Uterus (tissue), 4 donors: ENCODE data around the gene RFX3. TPM values are rescaled to one million over a fixed set of nuclear protein-coding genes. Genes with fewer than 3 reads are reported as not detected.

Experiments used
- DNase-seq, 2 donors: peaks; one replicate each; pipeline ENCODE4 v3.0.0-alpha.2; 2019 to 2020
- H3K27ac ChIP-seq, 2 donors: fragments of 200-600 bp; sonication (generic); 1 replicate in 1 of 2; 2 replicates in 1 of 2; pipeline ENCODE4 v1.5.1; 2016 to 2018
- H3K27me3 ChIP-seq, 2 donors: fragments of 200-600 bp; sonication (generic); one replicate each; pipeline ENCODE4 v1.5.1; 2018 to 2019; ENCODE audit warnings: control low read depth in 1 of 2
- H3K36me3 ChIP-seq, 2 donors: fragments of 200-600 bp; sonication (generic); one replicate each; pipeline ENCODE4 v1.5.1; 2019; ENCODE audit warnings: control low read depth in 1 of 2
- H3K4me1 ChIP-seq, 2 donors: fragments of 200-600 bp; sonication (generic); one replicate each; pipeline ENCODE4 v1.5.1; 2018 to 2019; ENCODE audit warnings: control low read depth in 1 of 2
- H3K4me3 ChIP-seq, 2 donors: fragments of 200-600 bp; sonication (generic); 1 replicate in 1 of 2; 2 replicates in 1 of 2; pipeline ENCODE4 v1.5.1; 2018 to 2019; ENCODE audit warnings: mild to moderate bottlenecking in 1 of 2
- H3K9me3 ChIP-seq, 2 donors: fragments of 200-600 bp; sonication (generic); one replicate each; pipeline ENCODE4 v1.5.1; 2019; ENCODE audit warnings: control low read depth in 1 of 2
- POLR2A ChIP-seq, 2 donors: fragments of 450-650 bp; IDR thresholded peaks; one replicate each; pipeline ENCODE4 v1.6.1; 2016; ENCODE audit warnings: antibody characterized with exemption in 2 of 2, mild to moderate bottlenecking in 1 of 2, moderate library complexity in 1 of 2
- intact Hi-C: fragments of 100-400 bp; cut with DNase I; formaldehyde crosslinking; loops from one replicate; pipeline ENCODE4 v1.15.1; 2023; ENCODE audit warnings: low total_unique reads
- total RNA-seq, 4 donors: library from RNA; depleted of rRNA in 3 of 4; stranded (reverse); fragments of >200 nt in 3 of 4; gene quantifications; one replicate each; pipeline versions ENCODE4 v1.1.0 to v1.2.4, GENCODE V29; 2014 to 2023
- TF ChIP-seq, protein P1 (sequence below), 4 experiments: fragments of 200-600 bp in 2 of 4; fragments of 450-650 bp in 2 of 4; sonication (generic) in 2 of 4; IDR thresholded peaks; one replicate each; pipeline ENCODE4 v1.5.1; 2016 to 2019; ENCODE audit warnings: antibody characterized with exemption in 4 of 4, mild to moderate bottlenecking in 2 of 4, moderate library complexity in 1 of 4
- donor health status: DM: yes; HTN: yes; CAD: no.

RFX3 gene
- total RNA-seq, 4 donors from 2014 or later, result 8.5 to 43.3 (median 21.9) TPM

DNA sequence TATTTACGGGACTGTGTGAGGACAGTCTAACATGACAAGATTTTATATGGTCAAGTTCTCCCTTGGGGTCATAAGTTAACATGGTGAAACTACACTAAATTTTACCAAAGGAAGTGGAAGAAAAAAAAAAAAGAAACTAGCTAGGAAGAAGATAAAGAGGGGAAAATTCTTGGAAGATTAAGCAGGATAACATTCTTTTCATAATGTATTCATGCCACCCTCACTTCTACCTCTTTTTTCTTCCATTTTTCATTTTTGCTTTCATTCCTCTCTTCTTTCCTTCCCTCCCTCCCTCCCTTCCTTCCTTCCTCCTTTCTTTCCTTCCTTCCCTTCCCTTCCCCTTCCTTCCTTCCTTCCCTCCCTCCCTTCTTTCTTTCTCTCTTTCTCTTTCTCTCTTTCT, 254.6 kb downstream of the RFX3 start:
- H3K36me3 ChIP-seq, result no peaks in the 10 kb centered on the region
- intact Hi-C loops, result no loop called here
- H3K27ac ChIP-seq, result no peak overlapping the region
- TF ChIP-seq, protein P1, sequence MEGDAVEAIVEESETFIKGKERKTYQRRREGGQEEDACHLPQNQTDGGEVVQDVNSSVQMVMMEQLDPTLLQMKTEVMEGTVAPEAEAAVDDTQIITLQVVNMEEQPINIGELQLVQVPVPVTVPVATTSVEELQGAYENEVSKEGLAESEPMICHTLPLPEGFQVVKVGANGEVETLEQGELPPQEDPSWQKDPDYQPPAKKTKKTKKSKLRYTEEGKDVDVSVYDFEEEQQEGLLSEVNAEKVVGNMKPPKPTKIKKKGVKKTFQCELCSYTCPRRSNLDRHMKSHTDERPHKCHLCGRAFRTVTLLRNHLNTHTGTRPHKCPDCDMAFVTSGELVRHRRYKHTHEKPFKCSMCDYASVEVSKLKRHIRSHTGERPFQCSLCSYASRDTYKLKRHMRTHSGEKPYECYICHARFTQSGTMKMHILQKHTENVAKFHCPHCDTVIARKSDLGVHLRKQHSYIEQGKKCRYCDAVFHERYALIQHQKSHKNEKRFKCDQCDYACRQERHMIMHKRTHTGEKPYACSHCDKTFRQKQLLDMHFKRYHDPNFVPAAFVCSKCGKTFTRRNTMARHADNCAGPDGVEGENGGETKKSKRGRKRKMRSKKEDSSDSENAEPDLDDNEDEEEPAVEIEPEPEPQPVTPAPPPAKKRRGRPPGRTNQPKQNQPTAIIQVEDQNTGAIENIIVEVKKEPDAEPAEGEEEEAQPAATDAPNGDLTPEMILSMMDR (IDR thresholded peaks at IDR 0.05), result no peak
- TF ChIP-seq POLR2A (IDR thresholded peaks at IDR 0.05), result no peak
- H3K9me3 ChIP-seq, result no peaks in the 10 kb centered on the region
- H3K4me1 ChIP-seq, result no peaks in the 10 kb centered on the region
- DNase-seq, result no peak
- no peak overlapping the region for H3K4me3 ChIP-seq
- no peaks in the 10 kb centered on the region for H3K27me3 ChIP-seq

DNA sequence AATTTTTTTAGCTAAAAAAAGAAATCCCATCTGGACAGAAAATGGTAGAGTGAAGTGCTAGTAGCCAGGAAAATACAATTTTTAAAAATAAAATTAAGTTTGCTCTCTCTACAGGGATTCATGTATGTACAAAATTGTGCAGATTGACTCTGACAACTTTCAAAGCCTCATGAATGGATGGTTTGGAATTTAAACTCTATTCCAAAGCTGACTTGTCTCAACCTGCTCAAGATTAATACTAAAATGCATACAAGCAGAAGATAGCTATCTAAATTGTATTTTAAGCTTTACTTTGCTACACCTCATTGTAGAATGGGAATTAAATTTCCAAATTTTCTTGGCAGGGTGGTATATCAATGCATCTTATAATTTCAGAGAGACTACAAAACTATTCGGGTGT, 257.6 kb downstream of the RFX3 start:
- Histone ChIP-seq H3K27ac (no peak overlapping the region), H3K27me3 (no peaks in the 10 kb centered on the region), H3K9me3 (no peaks in the 10 kb centered on the region), H3K4me1 (no peaks in the 10 kb centered on the region), H3K4me3 (no peak overlapping the region), H3K36me3 (no peaks in the 10 kb centered on the region)
- intact Hi-C loops, result no loop called here
- no peak for DNase-seq
- TF ChIP-seq POLR2A (IDR thresholded peaks at IDR 0.05), result no peak
- TF ChIP-seq, protein P1 (IDR thresholded peaks at IDR 0.05), result no peak

DNA sequence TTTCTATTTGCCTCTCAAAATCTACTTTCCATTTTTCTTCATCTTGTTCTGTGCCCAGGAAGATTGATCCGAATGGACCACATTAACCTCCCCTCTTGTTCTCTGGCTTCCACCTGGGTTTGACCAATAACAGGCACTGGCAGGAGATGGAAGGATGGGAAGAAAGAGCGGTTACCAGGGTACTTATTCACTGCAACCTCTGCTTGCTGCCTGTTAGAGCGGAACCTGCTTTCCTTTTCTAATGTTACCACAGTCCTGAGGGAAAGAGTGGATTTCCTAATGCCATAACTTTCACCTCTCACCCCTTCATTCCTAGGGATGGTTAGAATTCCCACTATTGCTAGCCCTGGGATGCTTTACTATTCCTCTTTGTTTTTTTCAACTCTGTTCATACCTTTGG, 262.1 kb downstream of the RFX3 start:
- Histone ChIP-seq H3K4me1 (no peaks in the 10 kb centered on the region), H3K4me3 (no peak overlapping the region), H3K36me3 (no peaks in the 10 kb centered on the region), H3K27me3 (no peaks in the 10 kb centered on the region), H3K27ac (no peak overlapping the region), H3K9me3 (no peaks in the 10 kb centered on the region)
- TF ChIP-seq POLR2A (IDR thresholded peaks at IDR 0.05), result no peak
- intact Hi-C loops, result no loop called here
- DNase-seq, result no peak

DNA sequence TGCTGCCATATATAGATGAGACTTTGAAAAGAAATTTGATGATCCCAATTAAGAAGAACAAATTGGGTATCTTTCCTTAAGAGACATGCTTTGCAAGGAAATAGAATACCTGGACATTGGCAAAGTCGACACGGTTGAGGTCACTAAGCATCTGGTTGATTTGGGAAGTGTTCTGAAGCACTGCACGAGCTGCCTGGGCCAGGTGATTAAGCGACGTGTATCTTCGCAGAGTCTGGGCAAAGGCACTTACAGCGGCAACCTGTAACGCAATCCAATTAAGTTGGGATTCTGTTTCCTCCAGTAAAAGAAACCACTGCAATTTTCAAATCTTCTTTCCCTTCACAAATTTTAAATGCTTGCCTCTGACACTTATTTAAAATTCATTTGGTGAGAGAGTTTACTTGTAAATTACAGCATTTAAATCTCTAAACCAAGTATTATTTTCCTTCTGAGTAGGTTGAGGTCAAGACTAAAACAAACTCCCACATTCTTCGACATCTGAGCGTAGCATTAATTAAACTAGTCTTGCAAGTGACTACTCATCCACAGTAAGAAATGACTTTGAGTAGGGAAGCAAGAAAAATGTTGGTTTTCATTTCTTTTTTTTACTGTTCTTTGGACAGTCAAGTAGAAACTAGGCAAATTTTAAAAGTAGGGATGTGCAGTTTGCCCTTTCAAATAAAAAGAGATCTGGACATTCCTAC, 262.8 kb downstream of the RFX3 start:
- intact Hi-C loops, result no loop called here
- Histone ChIP-seq H3K36me3 (no peaks in the 10 kb centered on the region), H3K27ac (no peak overlapping the region), H3K27me3 (no peaks in the 10 kb centered on the region), H3K4me3 (no peak overlapping the region), H3K4me1 (no peaks in the 10 kb centered on the region), H3K9me3 (no peaks in the 10 kb centered on the region)
- no peak for DNase-seq
- TF ChIP-seq, protein P1 (IDR thresholded peaks at IDR 0.05), result no peak
- TF ChIP-seq POLR2A (IDR thresholded peaks at IDR 0.05), result no peak

DNA sequence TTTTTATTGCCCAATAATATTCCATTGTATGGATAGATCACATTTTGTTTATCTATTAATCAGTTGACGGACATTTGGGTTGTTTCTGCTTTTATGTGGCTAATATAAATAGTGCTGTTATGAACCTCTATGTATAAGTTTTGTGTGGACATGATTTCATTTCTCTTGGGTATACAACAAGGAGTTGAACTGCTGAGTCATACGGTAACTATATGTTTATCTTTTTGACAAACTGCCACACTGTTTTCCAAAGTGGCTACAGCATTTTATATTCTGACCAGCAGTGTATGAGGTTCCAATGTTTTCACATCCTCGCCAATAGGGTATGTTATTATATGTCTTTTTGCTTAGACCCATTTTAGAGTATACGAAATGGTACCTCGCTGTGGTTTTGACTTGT, 264.3 kb downstream of the RFX3 start:
- Histone ChIP-seq H3K27me3 (no peaks in the 10 kb centered on the region), H3K36me3 (no peaks in the 10 kb centered on the region), H3K4me3 (no peak overlapping the region), H3K9me3 (no peaks in the 10 kb centered on the region), H3K4me1 (no peaks in the 10 kb centered on the region), H3K27ac (no peak overlapping the region)
- intact Hi-C loops, result no loop called here
- DNase-seq, result no peak
- TF ChIP-seq POLR2A (IDR thresholded peaks at IDR 0.05), result no peak
- TF ChIP-seq, protein P1 (IDR thresholded peaks at IDR 0.05), result no peak
